Measurements from ENCODE around the gene CAPN5. TPM values are rescaled to one million over a fixed set of nuclear protein-coding genes. Genes with fewer than 3 reads are reported as not detected.

The CAPN5 gene
- total RNA-seq, 1 experiment from 2014 or later, result 27.4 TPM

GRCh38 chr11:77118971-77119370 is 52.2 kb downstream of the CAPN5 start:
- CTCF ChIA-PET, result no interaction called here
- no peaks in the 10 kb centered on the region for H3K27me3 Mint-ChIP-seq (ENCODE audit: low read depth)
- DNase-seq (ENCODE audit: low spot score) (no peak), ATAC-seq (no peak)
- no peaks in the 10 kb centered on the region for H3K4me1 Mint-ChIP-seq
- no peak overlapping the region for H3K27ac Mint-ChIP-seq
- H3K9me3 Mint-ChIP-seq, result no peaks in the 10 kb centered on the region
- peaks cover 3% of the 10 kb centered on the region; the same call in 1 of the 2 replicates for H3K36me3 Mint-ChIP-seq
- TF ChIP-seq CBFB (CRISPR knock-in tag; IDR thresholded peaks at IDR 0.05; ENCODE audit: low read depth) (no peak), MYBL2 (CRISPR knock-in tag; IDR thresholded peaks at IDR 0.05) (no peak), E2F1 (CRISPR knock-in tag; IDR thresholded peaks at IDR 0.05) (no peak), IRF2 (CRISPR knock-in tag; IDR thresholded peaks at IDR 0.05; ENCODE audit: borderline replicate concordance, low read depth) (no peak), ZNF512 (CRISPR knock-in tag; IDR thresholded peaks at IDR 0.05; ENCODE audit: borderline replicate concordance) (no peak)
- no peak overlapping the region for H3K4me3 Mint-ChIP-seq
- POLR2A ChIA-PET, result no interaction called here

- no peak for ATAC-seq
- TF ChIP-seq ZNF416 (CRISPR knock-in tag; IDR thresholded peaks at IDR 0.05), result no peak
- TF ChIP-seq JUN (CRISPR knock-in tag; IDR thresholded peaks at IDR 0.05), result no peak
- no peak for TF ChIP-seq PRDM15 (CRISPR knock-in tag; IDR thresholded peaks at IDR 0.05)
- no peak for TF ChIP-seq CREB1 (CRISPR knock-in tag; IDR thresholded peaks at IDR 0.05)
- no peak for TF ChIP-seq KAT7 (CRISPR knock-in tag; IDR thresholded peaks at IDR 0.05; ENCODE audit: borderline replicate concordance)
- no peaks in the 10 kb centered on the region for H3K27me3 Mint-ChIP-seq (ENCODE audit: low read depth)
- H3K36me3 Mint-ChIP-seq, result peaks cover 3% of the 10 kb centered on the region; the same call in 1 of the 2 replicates
- no peak for DNase-seq (ENCODE audit: low spot score)
- H3K9me3 Mint-ChIP-seq, result no peaks in the 10 kb centered on the region
- CTCF ChIA-PET, result no interaction called here
- POLR2A ChIA-PET, result no interaction called here
- H3K4me3 Mint-ChIP-seq, result no peak overlapping the region
- H3K4me1 Mint-ChIP-seq, result no peaks in the 10 kb centered on the region
- H3K27ac Mint-ChIP-seq, result no peak overlapping the region
These were observed 52.8 kb downstream of the CAPN5 start for GRCh38 chr11:77119531-77119936.

- Mint-ChIP-seq H3K9me3 (no peaks in the 10 kb centered on the region), H3K27ac (no peak overlapping the region; the same call in 1 of the 2 replicates), H3K36me3 (peaks cover 3% of the 10 kb centered on the region; the same call in 1 of the 2 replicates), H3K4me3 (no peak overlapping the region), H3K4me1 (no peaks in the 10 kb centered on the region), H3K27me3 (ENCODE audit: low read depth) (no peaks in the 10 kb centered on the region)
- DNase-seq (ENCODE audit: low spot score) (no peak), ATAC-seq (no peak)
- POLR2A ChIA-PET, result interaction anchor here (0.6 kb wide), 1 partner anchor 73 kb away, joined by 5 read pairs; no protein-coding TSS in a partner anchor
- CTCF ChIA-PET, result no interaction called here
- TF ChIP-seq ARID4B (CRISPR knock-in tag; IDR thresholded peaks at IDR 0.05; ENCODE audit: borderline replicate concordance) (no peak), JAZF1 (CRISPR knock-in tag; IDR thresholded peaks at IDR 0.05) (no peak), ZNF219 (CRISPR knock-in tag; IDR thresholded peaks at IDR 0.05; ENCODE audit: borderline replicate concordance) (no peak), ZNF512 (CRISPR knock-in tag; IDR thresholded peaks at IDR 0.05; ENCODE audit: borderline replicate concordance) (no peak), USF2 (CRISPR knock-in tag; IDR thresholded peaks at IDR 0.05) (no peak), HMGXB4 (CRISPR knock-in tag; IDR thresholded peaks at IDR 0.05) (no peak), HMGA2 (CRISPR knock-in tag; IDR thresholded peaks at IDR 0.05) (no peak)
These were observed 53.8 kb downstream of the CAPN5 start for GRCh38 chr11:77120571-77120970.
